Fibroblast of skin of abdomen (primary cell): ENCODE measurements around the gene RRAS2.

Source experiments
- DNase-seq: peaks from one replicate; pipeline ENCODE4 v3.0.0-alpha.2; 2013

The RRAS2 gene

DNA sequence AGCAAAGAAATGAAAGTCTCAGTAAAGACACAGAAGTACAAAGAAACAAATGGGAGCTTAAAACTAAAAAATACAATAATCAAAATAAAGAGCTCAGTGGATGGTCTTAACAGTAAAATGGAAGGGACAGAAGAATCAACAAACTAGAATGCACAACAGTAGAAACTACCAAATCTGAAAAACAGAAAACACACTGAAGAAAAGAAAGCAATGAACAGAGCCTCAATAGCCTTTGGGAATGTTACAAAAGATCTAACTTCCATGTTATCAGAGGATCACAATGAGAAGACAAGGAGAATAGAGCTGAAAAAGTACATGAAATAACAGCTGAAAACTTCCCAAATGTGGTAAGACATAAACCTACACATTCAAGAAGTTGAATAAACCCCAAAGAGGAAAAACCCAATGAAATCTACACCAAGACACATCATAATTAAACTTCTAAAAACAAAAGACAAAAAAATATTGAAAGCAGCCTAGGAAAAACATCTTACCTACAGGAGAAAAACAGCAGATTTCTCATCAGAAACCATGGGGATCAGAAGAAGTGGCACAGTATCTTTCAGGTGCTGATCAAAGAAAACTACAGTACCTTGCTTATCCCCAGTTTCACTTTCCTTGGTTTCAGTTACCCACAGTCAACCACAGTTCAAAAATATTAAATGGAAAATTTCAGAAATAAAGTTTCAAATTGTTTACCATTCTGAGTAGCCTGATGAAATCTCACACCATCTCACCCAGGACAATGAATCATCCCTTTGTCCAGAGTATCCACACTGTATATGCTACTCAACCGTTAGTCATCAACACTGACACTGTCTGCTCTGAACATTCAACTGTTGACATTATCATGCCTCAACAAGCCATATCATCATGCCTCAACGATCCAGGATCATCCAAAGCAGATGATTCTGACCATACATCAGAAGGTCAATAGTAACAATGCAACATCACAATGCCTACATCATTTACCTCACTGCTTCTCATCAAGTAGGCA lies 22.2 kb downstream of the RRAS2 start:
- DNase-seq: peak; percentile 92

DNA sequence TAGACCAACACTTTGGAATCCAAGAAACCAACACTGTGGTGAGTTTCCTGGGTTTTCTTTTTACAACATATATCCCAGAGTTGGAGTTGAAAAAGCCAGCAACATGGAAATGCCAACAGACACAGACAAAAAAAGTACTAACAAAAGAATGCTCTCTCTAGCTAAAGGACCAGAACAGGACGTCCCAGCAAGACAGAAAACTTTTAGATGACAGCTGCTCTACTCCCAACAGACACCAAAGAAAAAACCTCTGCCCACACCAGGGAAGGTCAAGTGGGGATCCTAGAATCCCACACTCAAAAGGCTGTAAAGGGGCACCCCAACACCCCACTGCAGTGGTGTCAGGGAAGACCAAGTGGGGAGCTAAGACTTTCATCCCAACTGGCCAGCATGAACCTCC lies 23.3 kb downstream of the RRAS2 start:
- DNase-seq: no peak

DNA sequence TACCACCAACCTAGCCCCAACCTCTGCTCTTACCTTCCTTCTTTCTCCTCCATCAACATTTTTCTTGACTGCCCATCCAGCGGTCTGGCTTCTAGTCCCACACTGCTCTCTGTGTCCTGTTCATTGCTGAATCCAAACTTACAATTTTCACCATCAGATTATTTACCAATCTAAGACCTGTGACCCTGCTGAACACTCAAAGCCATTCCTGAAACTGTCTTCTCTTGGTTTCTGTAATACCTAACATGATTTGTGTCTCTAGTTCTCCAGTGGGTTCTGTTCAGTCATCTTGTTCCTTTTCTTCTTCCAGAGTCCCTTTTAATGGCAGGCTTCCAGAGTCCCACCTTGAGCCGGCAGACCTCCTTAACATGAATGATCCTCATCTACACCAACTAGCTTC lies 24.1 kb downstream of the RRAS2 start:
- DNase-seq: no peak

DNA sequence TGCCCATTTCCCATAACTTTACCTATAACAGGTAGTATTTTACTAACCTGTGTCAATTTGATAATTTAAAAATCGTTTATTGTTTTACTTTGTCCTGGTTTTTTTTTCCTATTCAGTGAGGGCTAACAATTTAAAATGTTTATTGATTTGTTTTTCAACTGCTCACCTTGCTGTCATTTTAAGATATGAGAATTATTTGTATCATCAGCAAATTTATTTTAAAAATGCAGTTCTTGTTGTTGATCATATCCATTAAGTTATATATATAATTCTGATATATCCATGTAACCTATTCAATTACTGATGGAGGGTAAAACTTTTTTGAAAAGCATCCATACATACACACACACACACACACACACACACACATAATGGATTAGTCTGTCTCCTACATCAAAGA lies 24.8 kb downstream of the RRAS2 start:
- DNase-seq: no peak

DNA sequence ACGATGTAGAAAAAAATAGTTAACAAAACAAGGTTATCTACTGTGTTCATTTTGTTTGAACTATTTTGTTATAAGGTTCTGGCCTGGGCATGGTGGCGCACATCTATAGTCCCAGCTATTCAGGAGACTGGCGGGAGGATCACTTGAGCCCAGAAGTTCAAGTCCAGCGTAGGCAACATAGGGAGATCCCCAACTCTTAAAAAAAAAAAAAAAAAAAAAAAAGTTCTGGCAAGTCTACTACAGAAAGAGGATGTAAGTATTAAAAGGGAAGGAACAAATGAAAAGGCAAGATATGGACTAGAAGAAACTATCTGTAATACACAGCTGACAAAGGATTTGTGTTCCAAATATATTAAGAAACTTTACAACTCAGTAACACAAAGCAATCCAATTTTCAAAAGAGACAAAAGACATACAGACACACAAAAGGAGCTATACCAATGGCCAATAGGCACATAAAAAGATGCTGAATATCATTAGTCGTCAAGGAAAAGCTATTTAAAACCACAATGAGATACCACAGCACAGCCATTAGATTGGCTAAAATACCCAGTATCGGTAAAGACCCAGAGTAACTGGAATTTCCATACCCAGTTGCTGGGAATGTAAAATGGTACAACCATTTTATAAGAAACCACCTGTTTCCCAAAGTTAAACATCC lies 27.4 kb downstream of the RRAS2 start:
- no peak for DNase-seq

DNA sequence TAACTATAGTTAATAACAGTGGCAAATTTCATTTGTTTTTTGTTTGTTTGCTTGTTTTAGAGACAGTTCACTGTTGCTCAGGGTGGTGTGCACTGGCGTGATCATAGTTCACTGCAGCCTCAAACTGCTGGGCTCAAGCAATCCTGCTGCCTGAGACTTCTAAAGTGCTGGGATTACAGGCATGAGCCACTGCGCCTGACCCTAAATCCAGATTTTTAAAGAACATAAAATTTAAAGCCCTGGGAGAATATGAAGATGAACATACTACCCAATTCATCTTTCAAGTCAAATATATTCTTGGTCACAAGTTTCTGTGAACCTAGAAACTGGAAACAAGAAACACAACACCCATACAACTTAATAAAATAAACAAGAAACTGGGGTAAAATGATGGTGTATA lies 28.1 kb downstream of the RRAS2 start:
- no peak for DNase-seq

DNA sequence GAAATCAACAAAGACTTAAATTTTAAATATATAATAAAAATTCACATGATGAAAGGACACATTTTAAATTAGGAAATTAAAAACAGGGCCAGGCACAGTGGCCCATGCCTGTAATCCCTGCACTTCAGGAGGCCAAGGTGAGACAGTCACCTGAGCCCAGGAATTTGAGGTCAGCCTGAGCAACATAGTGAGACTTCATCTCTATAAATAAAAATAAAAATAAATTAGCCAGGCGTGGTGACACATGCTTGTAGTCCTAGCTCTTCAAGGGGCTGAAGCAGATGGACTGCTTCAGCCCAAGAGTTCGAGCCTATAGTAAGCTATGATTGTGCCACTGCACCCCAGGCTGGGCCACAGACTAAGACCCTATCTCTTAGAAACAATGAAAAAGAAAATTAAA lies 29.3 kb downstream of the RRAS2 start:
- DNase-seq: no peak

DNA sequence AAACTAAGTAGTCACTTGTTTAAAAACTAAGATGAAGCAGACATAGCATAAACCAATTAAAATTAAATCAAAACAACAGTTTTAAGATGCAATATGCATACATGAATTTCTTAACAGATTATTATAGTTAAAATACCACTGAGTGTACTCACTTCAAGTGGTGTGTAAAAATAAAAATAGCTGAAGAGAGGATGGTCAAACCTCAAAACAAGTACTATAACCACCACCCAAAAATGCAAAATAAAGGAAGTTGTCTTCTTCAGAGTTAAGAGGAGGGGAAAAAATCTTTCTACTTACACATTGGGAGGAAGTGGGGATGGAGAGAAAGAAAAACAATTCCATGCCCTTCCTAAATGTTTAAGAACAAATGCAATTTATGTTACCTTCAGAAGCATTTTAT lies 31.9 kb downstream of the RRAS2 start:
- no peak for DNase-seq

DNA sequence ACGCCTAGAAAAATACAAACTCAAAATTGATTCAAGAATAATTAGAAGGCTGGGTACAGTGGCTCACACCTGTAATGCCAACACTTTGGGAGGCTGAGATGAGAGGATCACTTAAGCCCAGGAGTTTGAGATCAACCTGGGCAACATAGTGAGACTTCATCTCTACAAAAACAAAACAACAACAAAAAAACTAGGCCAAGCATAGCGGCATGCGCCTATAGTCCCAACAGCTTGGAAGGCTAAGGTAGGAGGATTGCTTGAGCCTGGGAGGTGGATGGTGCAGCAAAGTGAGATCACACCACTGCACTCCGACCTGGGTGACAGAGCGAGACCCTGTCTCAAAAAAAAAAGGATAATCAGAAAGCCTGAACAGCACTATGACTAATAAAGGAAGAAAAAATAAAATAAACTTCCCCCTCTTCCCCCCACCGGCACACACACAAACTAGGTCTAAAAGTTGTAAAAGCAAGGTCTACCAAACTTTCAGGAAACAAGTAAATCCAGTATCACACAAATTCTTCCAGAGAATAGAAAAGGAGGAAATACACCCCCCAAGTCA lies 35.8 kb downstream of the RRAS2 start:
- DNase-seq: no peak

DNA sequence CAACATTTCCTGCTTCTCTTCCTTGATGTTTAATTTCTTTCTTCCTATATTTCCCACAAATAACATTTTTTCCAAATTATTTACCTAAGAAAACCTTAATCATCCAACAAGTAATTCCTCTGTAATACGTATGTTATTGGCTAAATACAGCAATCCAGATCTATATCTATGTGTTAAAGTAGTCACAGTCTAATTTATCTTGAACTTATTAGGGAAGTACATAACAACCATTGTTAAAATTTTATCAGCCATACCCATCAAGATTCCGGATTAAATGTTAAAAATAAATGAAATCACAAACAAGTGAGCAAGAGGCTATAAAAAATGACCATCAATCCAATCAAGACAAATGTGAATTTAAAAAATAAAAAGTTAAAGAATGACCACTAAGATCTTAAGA lies 36.5 kb downstream of the RRAS2 start:
- DNase-seq: no peak

DNA sequence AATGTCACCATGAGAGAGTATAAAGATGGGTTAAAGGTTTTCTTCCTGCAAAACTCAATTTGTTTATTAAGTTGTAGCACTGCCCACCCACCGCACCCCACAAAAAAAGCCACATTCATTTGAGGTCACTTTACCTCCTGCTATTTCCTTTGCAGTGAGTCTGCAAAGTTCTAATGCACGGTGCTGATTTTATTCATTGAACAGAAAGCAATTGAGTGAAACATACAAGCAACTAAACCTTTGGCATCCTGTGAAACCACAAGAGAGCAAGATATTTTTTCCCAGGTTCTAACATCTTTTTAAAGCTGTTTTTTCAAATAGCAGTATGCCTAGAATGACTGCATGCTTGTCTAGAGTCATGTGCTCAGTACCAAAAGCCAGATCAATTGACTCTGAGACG lies 39.0 kb downstream of the RRAS2 start:
- peak; percentile 67 for DNase-seq

DNA sequence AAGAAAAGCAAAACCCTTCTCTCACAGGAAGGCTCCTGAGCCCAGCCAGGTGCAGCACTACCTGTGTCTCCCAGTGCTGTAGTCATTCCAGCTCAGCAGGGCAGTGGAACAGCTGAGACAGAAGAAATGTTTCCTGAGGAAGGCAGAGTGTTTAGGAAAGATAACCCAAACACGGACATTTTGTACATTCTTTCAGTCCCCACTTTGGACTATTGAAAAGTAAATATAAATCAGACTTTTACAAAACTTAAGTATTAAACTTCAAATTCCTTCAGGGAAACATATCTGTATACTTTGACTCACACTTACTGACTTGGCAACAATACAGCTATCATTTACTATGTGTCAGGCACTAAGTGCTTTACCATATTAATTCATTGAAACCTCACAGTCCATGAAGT lies 40.4 kb downstream of the RRAS2 start:
- peak; percentile 29 for DNase-seq

DNA sequence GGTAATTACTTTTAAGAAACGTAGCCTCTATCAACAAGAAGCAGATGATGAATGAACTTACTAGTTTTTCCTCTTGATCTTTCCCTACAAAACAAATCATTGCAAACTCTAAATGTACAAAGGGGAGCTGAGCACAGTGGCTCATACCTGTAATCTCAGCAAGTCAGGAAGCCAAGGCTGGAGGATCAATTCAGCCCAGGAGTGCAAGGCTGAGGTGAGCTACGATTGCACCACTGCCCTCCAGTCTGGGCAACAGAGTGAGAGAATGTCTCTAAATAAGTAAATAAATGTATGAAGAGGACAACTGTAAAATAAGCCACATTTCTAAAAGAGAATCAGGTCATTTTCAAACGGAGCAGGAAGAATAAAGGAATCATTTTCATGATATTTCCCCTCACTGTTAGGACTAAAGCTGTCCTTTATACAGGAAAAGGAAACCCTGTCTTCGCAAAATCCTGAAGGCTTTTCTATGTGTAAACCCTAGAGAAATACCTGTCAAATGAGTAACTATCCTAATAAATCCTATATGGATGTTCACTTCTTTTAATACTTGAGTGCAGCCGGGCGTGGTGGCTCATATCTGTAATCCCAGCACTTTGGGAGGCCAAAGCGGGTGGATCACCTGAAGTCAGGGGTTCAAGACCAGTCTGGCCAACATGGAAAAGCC lies 41.2 kb downstream of the RRAS2 start:
- DNase-seq: no peak

DNA sequence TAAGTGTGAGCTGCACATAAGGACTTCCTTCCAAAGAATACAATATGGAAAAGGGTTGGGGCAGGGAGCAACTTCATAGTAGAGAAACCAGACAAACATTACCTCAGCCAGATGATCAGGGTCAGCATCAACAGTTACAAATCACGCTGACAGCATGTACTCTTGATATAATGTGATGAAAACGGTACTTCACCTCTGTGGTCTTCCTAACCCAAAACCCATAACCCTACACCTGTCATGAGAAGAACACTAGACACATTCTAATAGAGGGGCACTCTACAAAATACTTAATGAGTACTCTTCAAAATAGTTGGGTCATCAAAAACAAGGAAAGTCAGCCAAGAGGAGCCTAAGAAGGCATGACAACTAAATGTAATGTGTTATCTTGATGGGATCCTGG lies 43.9 kb downstream of the RRAS2 start:
- no peak for DNase-seq

DNA sequence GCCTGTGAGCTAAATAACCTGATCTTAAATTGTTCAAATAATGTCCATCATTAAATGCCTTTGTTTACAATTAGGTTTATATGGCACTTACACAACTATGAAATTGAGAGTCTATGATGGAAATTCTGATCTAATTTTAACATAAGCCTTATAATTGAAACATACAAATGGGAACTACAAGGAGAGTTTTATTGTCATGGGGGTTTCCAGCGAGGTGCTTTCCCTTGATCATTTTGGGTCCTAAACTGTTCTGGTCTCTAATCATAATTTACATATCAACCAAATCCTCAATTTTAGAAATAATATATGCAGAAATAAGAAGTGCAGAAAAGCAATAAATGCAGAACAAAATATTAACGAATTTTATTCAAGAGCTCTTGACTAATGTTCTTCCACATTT lies 44.9 kb downstream of the RRAS2 start:
- no peak for DNase-seq

DNA sequence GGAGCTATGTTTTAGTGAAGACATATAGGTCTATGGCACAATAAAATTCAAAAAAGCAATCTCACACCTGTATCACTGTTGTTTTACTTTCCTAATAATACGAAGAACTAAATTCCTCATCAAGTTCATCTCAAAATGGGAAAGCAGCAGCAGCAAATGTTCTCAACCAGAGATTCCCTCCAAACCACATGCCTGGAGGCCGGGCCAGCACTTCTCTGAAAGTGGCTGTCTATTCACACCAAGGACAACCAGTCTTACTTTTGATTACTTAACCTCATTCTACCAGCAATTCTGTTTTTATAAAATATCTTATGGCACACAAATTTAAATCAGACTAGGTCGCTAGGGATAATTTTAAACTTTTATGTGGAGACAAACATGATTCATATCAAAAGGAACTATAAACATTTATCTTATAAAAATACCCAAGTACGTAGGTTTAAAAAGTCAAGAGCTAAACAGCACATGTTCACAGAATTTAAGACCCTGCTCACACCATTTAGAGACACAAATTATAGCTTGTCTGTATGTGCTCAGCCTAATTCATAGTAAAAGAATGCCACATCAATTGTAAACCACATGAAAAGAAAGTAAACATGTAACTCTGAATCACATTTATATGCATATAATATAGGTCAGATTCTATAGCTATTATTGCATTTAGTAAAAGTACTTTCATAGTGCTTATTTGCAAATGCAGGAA lies 46.1 kb downstream of the RRAS2 start:
- DNase-seq: peak; percentile 62

DNA sequence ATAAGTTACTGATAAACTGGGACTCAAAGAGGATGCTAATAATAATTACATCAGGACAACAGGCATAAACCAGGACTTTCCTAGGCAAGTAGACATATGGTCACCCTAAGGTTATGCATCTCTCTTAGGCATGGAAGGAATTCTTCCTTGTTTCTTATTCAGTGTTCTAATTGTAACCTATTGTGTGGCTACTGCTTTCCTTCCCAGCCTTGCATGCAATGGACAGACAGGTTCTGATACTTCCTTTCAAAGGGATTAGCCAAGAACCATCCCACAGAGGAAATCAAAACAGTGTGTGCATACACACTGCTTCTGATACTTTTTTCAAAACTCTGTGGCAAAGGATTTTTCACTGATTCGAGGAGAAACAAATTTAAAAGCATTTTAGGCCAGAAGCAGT lies 48.3 kb downstream of the RRAS2 start:
- peak; percentile 64 for DNase-seq

DNA sequence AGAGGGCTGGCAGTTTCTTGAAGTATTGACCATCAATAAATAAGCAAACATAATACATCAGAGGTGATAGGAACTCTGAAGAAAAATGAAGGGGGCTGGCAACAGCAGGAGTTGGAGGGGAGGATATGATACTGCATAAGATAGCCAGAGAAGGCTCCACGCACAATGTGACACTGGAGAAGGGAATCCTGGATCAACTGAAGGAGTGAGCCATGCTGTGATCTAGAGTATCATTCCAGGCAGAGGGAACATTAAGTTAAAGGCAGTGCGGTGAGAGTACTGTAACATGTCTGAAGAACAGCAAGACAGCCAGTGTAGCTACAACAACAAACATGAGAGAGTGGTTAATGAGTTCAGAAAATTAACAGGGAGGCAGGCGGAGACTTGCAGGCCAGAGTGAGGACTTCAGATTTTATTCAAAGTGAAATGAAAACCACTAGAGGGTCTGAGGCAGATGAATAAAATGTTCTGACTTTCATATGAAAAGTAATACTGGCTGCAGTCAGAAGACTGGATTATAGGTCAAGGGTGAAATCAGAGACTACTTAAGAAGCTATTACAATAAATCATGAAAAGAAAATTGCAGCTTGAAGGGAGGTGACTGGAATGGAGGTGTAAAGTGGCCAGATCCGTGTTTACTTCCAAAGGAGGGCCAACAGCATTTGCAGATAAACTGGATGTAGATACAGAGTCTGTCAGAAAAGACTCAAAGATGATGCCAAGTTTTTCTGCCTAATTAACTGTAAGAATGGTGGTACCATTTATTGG lies 49.4 kb downstream of the RRAS2 start:
- DNase-seq: no peak

DNA sequence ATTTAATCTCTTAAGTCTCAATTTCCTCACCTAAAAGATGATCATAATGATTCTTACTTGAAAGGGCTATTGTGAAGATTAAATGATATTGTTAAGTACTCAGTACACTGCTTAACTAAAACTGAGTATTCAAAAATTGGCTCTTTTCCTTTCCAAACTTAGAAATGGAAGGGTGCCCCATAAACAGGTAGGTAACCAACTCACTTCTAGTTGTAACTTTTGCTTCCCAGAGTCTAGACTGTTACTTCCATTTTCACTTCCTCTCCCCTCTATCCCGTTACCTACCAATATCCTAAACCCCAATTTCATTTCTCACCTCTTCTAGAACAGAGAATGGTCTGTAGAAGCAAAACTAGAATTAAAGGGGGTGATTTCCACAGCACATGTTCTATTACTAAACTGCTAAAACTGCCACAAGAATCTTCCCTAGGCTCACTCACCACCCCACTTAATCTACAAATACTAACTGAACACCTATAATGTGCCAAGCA lies 50.0 kb downstream of the RRAS2 start:
- no peak for DNase-seq

DNA sequence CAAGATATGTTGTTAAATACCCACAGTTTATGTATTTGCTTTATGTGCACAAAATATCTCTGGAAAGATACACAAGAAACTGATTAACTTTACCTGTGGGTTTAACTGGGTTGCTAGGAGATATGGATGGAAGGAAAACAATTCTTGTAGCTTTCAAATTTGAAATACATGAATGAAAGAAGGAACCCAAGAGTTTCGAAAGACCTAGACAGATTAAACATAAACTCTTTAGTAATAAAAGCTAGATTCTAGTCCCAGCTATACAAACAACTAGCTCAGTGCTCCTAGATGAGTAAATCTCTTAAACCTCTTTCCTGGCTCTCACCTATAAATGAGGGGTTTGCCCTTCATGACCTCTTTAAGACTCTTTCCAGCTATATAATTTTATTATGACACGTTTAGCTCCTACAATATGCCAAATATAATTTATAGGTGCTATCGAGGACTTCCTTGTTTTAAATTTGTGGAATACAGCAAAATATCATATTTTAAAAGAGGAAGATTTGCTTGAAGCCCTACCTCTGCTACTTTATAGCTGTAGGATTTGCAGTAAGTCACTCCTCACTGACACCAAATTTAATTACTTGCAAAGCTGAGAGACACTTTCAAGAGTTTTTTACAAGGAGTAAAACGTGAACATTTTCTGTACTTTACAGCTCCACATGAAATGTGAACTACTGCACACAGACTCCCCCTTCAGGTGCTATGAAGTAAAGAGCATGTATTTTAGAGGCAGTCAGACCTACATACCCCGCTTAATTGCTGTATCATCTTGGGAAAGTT lies 50.7 kb downstream of the RRAS2 start:
- DNase-seq: peak; percentile 54

DNA sequence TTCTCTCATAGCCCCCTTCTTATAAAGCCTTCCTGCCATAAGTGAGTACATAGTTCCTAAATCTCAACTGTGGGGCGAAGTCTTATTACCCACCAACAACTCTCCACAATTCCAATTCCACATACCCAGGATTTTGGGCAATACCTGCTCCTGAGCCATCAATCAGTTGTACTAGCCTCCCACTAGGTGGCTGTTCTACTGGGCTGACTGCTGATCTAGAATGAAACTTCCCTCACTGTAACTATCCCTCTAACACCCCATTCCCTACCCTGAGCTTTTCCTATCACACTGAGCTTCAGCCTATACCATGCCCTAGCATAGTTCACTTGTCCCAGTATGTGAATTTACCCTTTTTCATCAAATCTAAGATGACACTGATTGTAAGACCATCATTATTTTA lies 52.5 kb downstream of the RRAS2 start:
- DNase-seq: no peak
